Endothelial cell of umbilical vein (primary cell): ENCODE results near the gene KRTAP19-6.

Experiments
- CTCF ChIP-seq, 2 donors: IDR thresholded peaks; 1 replicate in 1 of 2; 2 replicates in 1 of 2; pipeline ENCODE4 v1.5.1; 2011; ENCODE audit warnings: low read length in 2 of 2, mild to moderate bottlenecking in 2 of 2, moderate library complexity in 2 of 2, control low read depth in 1 of 2, inconsistent platforms in 1 of 2, low read depth in 1 of 2; ENCODE audit not compliant: insufficient read depth in 1 of 2; ENCODE audit errors: extremely low read depth in 1 of 2
- EZH2 ChIP-seq: IDR thresholded peaks from 2 replicates; pipeline ENCODE4 v1.6.1; 2012; ENCODE audit warnings: borderline replicate concordance, low read depth, mild to moderate bottlenecking, moderate library complexity, low read length, inconsistent platforms; ENCODE audit not compliant: severe bottlenecking
- MAX ChIP-seq: IDR thresholded peaks from 2 replicates; pipeline ENCODE4 v1.6.1; 2011; ENCODE audit not compliant: insufficient read depth, insufficient read length
- POLR2A ChIP-seq: IDR thresholded peaks from 2 replicates; pipeline ENCODE4 v1.6.1; 2012; ENCODE audit warnings: low read depth, mild to moderate bottlenecking, control low read depth, low read length
- POLR2AphosphoS5 ChIP-seq: IDR thresholded peaks from 2 replicates; pipeline ENCODE4 v1.6.1; 2012; ENCODE audit warnings: low read depth, mild to moderate bottlenecking, control low read depth, low read length, moderate library complexity; ENCODE audit not compliant: insufficient read depth

- TF ChIP-seq CTCF (IDR thresholded peaks at IDR 0.05; ENCODE audit: extremely low read depth in 1 of 2, insufficient read depth in 1 of 2, low read depth in 1 of 2, low read length in 2 of 2) (no peak), POLR2AphosphoS5 (no peak), MAX (no peak), EZH2 (no peak), POLR2A (no peak)
These were observed 11.1 kb upstream of the KRTAP19-6 start for GRCh38 chr21:30552782-30553181.
